Muscle of arm (tissue), 12 donors: ENCODE results near the gene CDH4. TPM values are rescaled to one million over a fixed set of nuclear protein-coding genes. Genes with fewer than 3 reads are reported as not detected.

Source experiments
- DNase-seq: peaks from one replicate; pipeline ENCODE4 v3.0.0-alpha.2; 2013
- polyA plus RNA-seq, 12 donors: library from polyadenylated mRNA; unstranded; fragments of 120-200 nt; gene quantifications; one replicate each; pipeline ENCODE4 v1.2.1, GENCODE V29; 2013; ENCODE audit not compliant: insufficient read length in 12 of 12

Gene CDH4
- polyA plus RNA-seq, 12 donors: 0.79 to 1.4 (median 1.0) TPM; not detected in 2

DNA sequence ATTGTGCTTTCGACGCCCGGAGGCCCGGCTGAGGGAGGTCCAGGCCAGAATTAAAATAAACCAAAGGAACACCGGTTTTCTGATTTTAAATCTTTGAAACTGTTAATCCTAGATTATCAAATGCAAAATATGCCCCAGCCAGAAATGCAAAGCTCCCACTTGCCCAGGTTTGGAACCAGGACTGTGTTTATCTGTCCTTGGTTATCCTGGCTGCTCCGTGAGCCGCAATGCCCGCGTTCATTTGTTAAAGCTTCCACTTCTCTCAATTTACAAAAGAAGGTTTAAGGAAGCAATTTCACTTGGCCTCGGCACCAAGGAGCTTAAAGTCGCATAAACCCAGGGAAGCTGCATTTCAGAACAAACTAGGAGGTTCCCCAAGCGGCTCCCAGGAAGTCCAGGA lies 563.6 kb downstream of the CDH4 start:
- DNase-seq: no peak

GRCh38 chr20:61816606-61817460 lies 564.8 kb downstream of the CDH4 start:
- DNase-seq: no peak

DNA sequence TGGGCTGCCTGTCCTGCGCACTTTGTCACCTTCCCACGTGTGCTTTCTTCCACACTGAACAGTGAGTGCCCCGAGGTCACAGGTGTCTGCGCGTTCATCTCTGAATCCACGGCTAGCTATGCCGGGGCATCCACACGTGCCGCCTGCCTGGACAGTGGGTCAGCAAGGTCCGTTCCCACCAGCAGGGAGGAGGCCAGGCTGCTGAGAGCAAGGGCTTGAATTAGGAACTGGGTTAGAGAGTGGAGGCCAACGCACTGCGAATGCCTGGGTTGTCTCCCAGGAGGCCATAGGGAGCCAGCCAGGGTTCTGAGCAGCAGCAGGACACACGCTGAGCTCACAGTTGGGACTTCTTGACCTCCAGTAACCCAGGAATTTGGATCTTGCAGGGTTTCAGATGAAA lies 565.5 kb downstream of the CDH4 start:
- DNase-seq: no peak

GRCh38 chr20:61818746-61819573 lies 566.9 kb downstream of the CDH4 start:
- DNase-seq: no peak

- DNase-seq: no peak
These were observed 567.4 kb downstream of the CDH4 start for GRCh38 chr20:61819574-61819846.

GRCh38 chr20:61819921-61820825 lies 568.1 kb downstream of the CDH4 start:
- DNase-seq: no peak

GRCh38 chr20:61821735-61822134 lies 569.7 kb downstream of the CDH4 start:
- DNase-seq: no peak

DNA sequence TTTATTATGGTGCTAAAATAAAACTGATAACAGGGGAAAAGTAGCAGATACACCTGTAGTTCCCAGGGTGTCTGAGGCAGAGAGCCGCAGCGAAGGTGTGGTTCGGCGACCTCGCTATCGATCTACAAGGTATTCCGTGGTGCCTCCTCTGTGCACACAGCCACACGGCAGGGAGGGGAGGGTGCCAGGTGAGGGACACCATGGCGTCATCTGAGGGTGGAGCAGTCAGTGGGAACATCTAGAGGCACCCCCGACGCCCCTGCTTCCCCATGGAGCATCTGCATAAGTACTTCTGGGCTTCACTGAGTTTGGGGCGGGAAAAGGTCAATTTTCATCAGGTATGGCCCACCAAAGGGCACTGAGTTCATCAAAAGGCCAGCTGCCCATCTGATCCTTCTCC lies 570.3 kb downstream of the CDH4 start:
- no peak for DNase-seq

DNA sequence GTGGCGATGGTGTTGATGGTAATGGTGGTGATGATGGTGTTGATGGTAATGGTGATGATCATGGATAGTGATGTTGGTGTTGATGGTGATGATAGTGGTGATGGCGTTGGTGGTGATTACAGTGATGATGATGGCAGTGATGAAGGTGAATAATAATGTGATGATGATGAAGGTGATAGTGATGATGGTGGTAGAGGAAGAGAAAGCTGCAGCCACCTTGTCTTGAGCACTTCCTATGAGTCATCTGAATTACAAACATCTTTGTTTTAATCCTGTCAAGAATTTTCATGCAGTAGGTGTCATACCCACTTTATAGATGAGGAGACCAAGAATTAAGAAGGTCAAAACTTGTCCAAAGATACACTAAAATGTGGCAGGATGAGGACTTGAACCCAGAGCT lies 571.2 kb downstream of the CDH4 start:
- no peak for DNase-seq

- DNase-seq: no peak
These were observed 576.8 kb downstream of the CDH4 start for GRCh38 chr20:61828891-61829290.

- no peak for DNase-seq
These were observed 577.5 kb downstream of the CDH4 start for GRCh38 chr20:61829526-61829925.

GRCh38 chr20:61830241-61830930 lies 578.3 kb downstream of the CDH4 start:
- no peak for DNase-seq

- no peak for DNase-seq
These were observed 578.9 kb downstream of the CDH4 start for GRCh38 chr20:61830991-61831390.

DNA sequence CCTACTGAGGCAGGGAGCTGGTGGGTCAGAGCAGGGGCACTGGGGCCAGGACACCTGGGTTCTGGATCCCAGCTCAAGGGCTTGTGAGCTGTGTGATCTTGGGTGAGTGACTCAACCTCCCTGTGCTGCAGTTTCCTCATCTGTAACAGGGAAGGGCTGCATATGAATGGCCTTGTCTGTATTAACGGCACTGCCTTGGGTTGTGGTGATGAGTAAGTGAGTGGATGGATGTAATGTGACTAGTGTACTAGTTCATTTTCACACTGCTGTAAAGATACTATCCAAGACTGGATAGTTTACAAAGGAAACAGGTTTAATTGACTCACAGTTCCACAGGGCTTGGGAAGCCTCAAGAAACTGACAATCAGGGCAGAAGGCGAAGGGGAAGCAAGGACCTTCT lies 580.1 kb downstream of the CDH4 start:
- no peak for DNase-seq

- no peak for DNase-seq
These were observed 581.9 kb downstream of the CDH4 start for GRCh38 chr20:61833807-61834610.

GRCh38 chr20:61835301-61835700 lies 583.2 kb downstream of the CDH4 start:
- DNase-seq: no peak

DNA sequence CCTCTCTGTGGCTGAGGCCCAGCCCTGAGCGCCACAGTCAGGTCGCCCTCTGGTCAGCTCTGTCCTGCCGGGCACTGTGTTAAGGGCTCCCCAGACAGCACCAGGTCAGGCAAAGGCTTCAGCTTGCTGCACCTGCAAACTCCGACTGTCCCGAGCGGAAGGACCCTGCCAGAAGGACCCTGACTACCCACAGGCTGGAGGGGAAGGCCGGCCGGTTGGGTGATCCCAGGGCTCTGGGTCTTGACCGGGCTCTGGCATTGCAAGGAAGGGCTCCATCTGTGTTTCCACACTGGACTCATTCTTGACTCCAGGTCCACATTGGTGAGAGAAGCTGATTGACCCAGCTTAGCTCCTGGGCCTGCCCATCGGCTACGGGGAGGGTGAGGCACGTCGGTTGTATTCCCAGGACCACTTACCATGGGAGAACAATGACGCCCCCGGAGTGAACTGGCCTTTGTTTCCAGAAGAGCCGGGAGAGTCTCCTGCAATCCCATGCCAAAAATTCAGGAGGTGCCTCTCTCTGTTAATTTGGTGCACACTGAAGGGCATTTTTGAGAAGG lies 583.8 kb downstream of the CDH4 start:
- DNase-seq: no peak

GRCh38 chr20:61837200-61837599 lies 585.1 kb downstream of the CDH4 start:
- no peak for DNase-seq

DNA sequence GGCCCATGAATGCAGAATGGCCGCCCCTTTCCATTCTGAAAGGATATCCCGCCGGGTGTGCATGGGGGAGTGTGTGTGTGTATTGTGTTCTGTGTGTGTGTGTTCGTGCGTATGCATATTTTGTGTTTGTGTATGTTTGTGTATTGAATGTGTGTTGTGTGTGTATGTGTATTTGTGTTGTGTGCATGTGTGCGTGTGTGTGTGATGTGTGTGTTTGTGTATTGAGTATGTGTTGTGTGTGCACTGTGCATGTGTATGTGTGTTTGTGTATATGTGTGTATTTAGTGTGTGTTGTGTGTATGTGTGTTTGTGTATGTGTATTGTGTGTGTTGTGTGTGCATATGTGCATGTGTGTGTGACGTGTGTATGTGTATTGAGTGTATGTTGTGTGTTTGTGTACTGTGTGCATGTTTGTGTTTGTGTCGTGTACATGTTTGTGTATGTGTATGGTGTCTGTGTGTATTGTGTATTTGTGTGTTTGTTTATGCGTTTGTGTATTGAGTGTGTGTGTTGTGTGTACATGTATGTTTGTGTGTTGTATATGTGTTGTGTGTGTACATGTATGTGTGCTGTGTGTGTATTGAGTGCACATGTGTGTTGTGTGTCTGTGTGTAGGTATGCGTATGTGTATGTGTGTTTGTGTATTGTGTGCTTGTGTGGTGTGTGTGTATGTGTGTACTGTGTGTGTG lies 587.3 kb downstream of the CDH4 start:
- DNase-seq: no peak
